CD4-positive, alpha-beta memory T cell (primary cell): ENCODE results near the gene NFE2L2. TPM values are rescaled to one million over a fixed set of nuclear protein-coding genes. Genes with fewer than 3 reads are reported as not detected.
"Not testable (repeated sequence)": the region's sequence is repeated elsewhere in the genome, so short reads cannot be mapped to it uniquely, and the experiment has no call there.

ENCODE experiments used
- CTCF ChIA-PET: fragments of 350-600 bp; sonication (Branson Sonifier 250); formaldehyde crosslinking; loops from one replicate; lab custom pipeline; 2021; ENCODE audit warnings: inconsistent platforms; ENCODE audit not compliant: partially characterized antibody; lab: Charles Lee
- POLR2A ChIA-PET: fragments of 350-600 bp; sonication (Branson Sonifier 250); formaldehyde crosslinking; loops from one replicate; lab custom pipeline; 2021; ENCODE audit not compliant: partially characterized antibody; lab: Charles Lee
- DNase-seq, 5 donors: peaks; one replicate each; pipeline versions ENCODE4 v3.0.0 to v3.0.0-alpha.2; 2020 to 2022; ENCODE audit warnings: mixed read lengths in 1 of 5
- H3K27ac ChIP-seq: one replicate; pipeline ENCODE4 v1.7.0; 2013; ENCODE audit warnings: low read depth, low read length
- H3K27me3 ChIP-seq: 2 replicates; pipeline ENCODE4 v1.7.0; 2013; ENCODE audit warnings: mild to moderate bottlenecking, low read length, moderate library complexity; ENCODE audit not compliant: insufficient read depth
- H3K36me3 ChIP-seq: 2 replicates; pipeline ENCODE4 v1.7.0; 2013; ENCODE audit warnings: mild to moderate bottlenecking, low read length, moderate library complexity; ENCODE audit not compliant: insufficient read depth
- H3K4me1 ChIP-seq: 2 replicates; pipeline ENCODE4 v1.7.0; 2013; ENCODE audit warnings: mild to moderate bottlenecking, low read length, moderate library complexity; ENCODE audit not compliant: insufficient read depth
- H3K4me3 ChIP-seq, 2 donors: one replicate each; pipeline ENCODE4 v1.7.0; 2013; ENCODE audit warnings: low read length in 2 of 2, mild to moderate bottlenecking in 1 of 2
- H3K9me3 ChIP-seq, 2 donors: one replicate each; pipeline ENCODE4 v1.7.0; 2013; ENCODE audit warnings: low read length in 2 of 2, control low read depth in 1 of 2; ENCODE audit not compliant: control insufficient read depth in 1 of 2
- H3K27ac Mint-ChIP-seq, 7 donors: one replicate each; pipeline ENCODE4 v1.8.0; 2020 to 2021; ENCODE audit warnings: mixed read lengths in 7 of 7, mild to moderate bottlenecking in 6 of 7, inconsistent platforms in 3 of 7, moderate library complexity in 3 of 7
- H3K27me3 Mint-ChIP-seq, 2 donors: one replicate each; pipeline ENCODE4 v1.8.0; 2020 to 2021; ENCODE audit warnings: mixed read lengths in 2 of 2
- H3K36me3 Mint-ChIP-seq, 2 donors: one replicate each; pipeline ENCODE4 v1.8.0; 2020 to 2021; ENCODE audit warnings: mixed read lengths in 2 of 2, inconsistent platforms in 1 of 2, mild to moderate bottlenecking in 1 of 2
- H3K4me1 Mint-ChIP-seq, 4 donors: one replicate each; pipeline ENCODE4 v1.8.0; 2020 to 2021; ENCODE audit warnings: mixed read lengths in 4 of 4, mild to moderate bottlenecking in 1 of 4
- H3K4me3 Mint-ChIP-seq, 8 donors: one replicate each; pipeline ENCODE4 v1.8.0; 2020 to 2021; ENCODE audit warnings: mixed read lengths in 8 of 8, mild to moderate bottlenecking in 7 of 8, moderate library complexity in 6 of 8, inconsistent platforms in 3 of 8
- H3K9me3 Mint-ChIP-seq, 8 donors: one replicate each; pipeline ENCODE4 v1.8.0; 2020 to 2021; ENCODE audit warnings: mixed read lengths in 8 of 8, mild to moderate bottlenecking in 5 of 8, inconsistent platforms in 3 of 8, moderate library complexity in 1 of 8
- intact Hi-C: fragments of 100-400 bp; cut with micrococcal nuclease; formaldehyde crosslinking; loops from one replicate; pipeline ENCODE4 v1.15.1; 2023
- polyA plus RNA-seq, 2 donors: library from polyadenylated mRNA; unstranded; fragments of 300-500 nt; fragmentation: Illumina TruSeq; gene quantifications; one replicate each; pipeline ENCODE4 v1.2.3, GENCODE V29; 2021
- total RNA-seq, 2 experiments: library from RNA; stranded (reverse); gene quantifications; one replicate each; pipeline ENCODE4 v1.2.3, GENCODE V29; 2021

The NFE2L2 gene
- total and polyA plus RNA-seq, 4 experiments from 2014 or later = 39.6 to 86.9 (median 75.2) TPM

GRCh38 chr2:177271981-177272666 lies 7.6 kb upstream of the NFE2L2 start:
- Histone ChIP-seq H3K36me3 (no peaks in the 10 kb centered on the region), H3K9me3 (no peaks in the 10 kb centered on the region), H3K4me1 (no peaks in the 10 kb centered on the region), H3K27ac (no peak overlapping the region), H3K27me3 (no peaks in the 10 kb centered on the region), H3K4me3 (no peak overlapping the region)
- Mint-ChIP-seq H3K9me3 (no peaks in the 10 kb centered on the region), H3K4me3 (no peak overlapping the region), H3K27me3 (no peaks in the 10 kb centered on the region), H3K27ac (peak overlapping the region in 1 of 7 donors; percentile 4), H3K36me3 (no peaks in the 10 kb centered on the region), H3K4me1 (peaks cover 0 to 7% (median 4%) of the 10 kb centered on the region in 4 donors)
- intact Hi-C loops = no loop called here
- no peak for DNase-seq
- ChIA-PET POLR2A (interaction anchor here (1.4 to 3.2 kb wide), 2 partner anchors 8 to 45 kb away, joined by 3 to 27 read pairs; partner anchors contain the start of gene NFE2L2), CTCF (interaction anchor here (1.1 to 11.1 kb wide), 4 partner anchors 8 to 107 kb away, joined by 4 to 143 read pairs (median 8); partner anchors contain the start of gene NFE2L2)

GRCh38 chr2:177270531-177270930 lies 6.0 kb upstream of the NFE2L2 start:
- Mint-ChIP-seq H3K27me3 (no peaks in the 10 kb centered on the region), H3K4me3 (no peak overlapping the region), H3K9me3 (no peaks in the 10 kb centered on the region), H3K27ac (no peak overlapping the region), H3K36me3 (peaks cover 0 to 3% of the 10 kb centered on the region in 2 donors), H3K4me1 (peaks cover 12 to 22% (median 18%) of the 10 kb centered on the region in 4 donors)
- Histone ChIP-seq H3K36me3 (no peaks in the 10 kb centered on the region), H3K4me3 (no peak overlapping the region), H3K9me3 (no peaks in the 10 kb centered on the region), H3K27me3 (no peaks in the 10 kb centered on the region), H3K27ac (no peak overlapping the region), H3K4me1 (peaks cover 15% of the 10 kb centered on the region)
- CTCF ChIA-PET = interaction anchor here (11.1 kb wide), 1 partner anchor 24 kb away, joined by 143 read pairs; no protein-coding TSS in a partner anchor
- DNase-seq = no peak
- POLR2A ChIA-PET = no interaction called here
- intact Hi-C loops = no loop called here

- DNase-seq = no peak
- Histone ChIP-seq H3K27ac (no peak overlapping the region), H3K9me3 (no peaks in the 10 kb centered on the region), H3K4me1 (peaks cover 19% of the 10 kb centered on the region), H3K27me3 (no peaks in the 10 kb centered on the region), H3K4me3 (no peak overlapping the region), H3K36me3 (no peaks in the 10 kb centered on the region)
- Mint-ChIP-seq H3K27ac (no peak overlapping the region), H3K4me1 (peaks cover 12 to 29% (median 21%) of the 10 kb centered on the region in 4 donors), H3K36me3 (peaks cover 0 to 10% of the 10 kb centered on the region in 2 donors), H3K9me3 (no peaks in the 10 kb centered on the region), H3K27me3 (no peaks in the 10 kb centered on the region), H3K4me3 (no peak overlapping the region)
- POLR2A ChIA-PET = interaction anchor here (7.0 kb wide), 1 partner anchor 23 kb away, joined by 144 read pairs; no protein-coding TSS in a partner anchor
- intact Hi-C loops = no loop called here
- CTCF ChIA-PET = interaction anchor here (0.6 to 11.1 kb wide), 2 partner anchors 25 to 147 kb away, joined by 3 to 143 read pairs; no protein-coding TSS in a partner anchor
These were observed 4.4 kb upstream of the NFE2L2 start for GRCh38 chr2:177268901-177269300.

- CTCF ChIA-PET = interaction anchor here (0.9 to 11.1 kb wide), 4 partner anchors 10 to 104 kb away, joined by 3 to 161 read pairs (median 73); no protein-coding TSS in a partner anchor
- Mint-ChIP-seq H3K27ac (peak overlapping the region in 2 of 7 donors; percentile 31 to 47), H3K9me3 (no peaks in the 10 kb centered on the region), H3K4me1 (peaks cover 12 to 31% (median 21%) of the 10 kb centered on the region in 4 donors), H3K4me3 (no peak overlapping the region), H3K36me3 (peaks cover 0 to 11% of the 10 kb centered on the region in 2 donors), H3K27me3 (no peaks in the 10 kb centered on the region)
- Histone ChIP-seq H3K27me3 (no peaks in the 10 kb centered on the region), H3K4me1 (peaks cover 19% of the 10 kb centered on the region), H3K36me3 (no peaks in the 10 kb centered on the region), H3K27ac (no peak overlapping the region), H3K4me3 (no peak overlapping the region), H3K9me3 (no peaks in the 10 kb centered on the region)
- no peak for DNase-seq
- intact Hi-C loops = no loop called here
- POLR2A ChIA-PET = interaction anchor here (6.3 to 7.0 kb wide), 3 partner anchors 24 to 55 kb away, joined by 133 to 260 read pairs (median 144); partner anchors contain the start of gene HNRNPA3
These were observed 3.8 kb upstream of the NFE2L2 start for GRCh38 chr2:177268187-177268871.

GRCh38 chr2:177266955-177267354 lies 2.4 kb upstream of the NFE2L2 start:
- Mint-ChIP-seq H3K27ac (peak overlapping the region; percentile 22 to 99 (median 82)), H3K4me3 (peak overlapping the region in 3 of 8 donors; percentile 43 to 97 (median 43)), H3K4me1 (peaks cover 16 to 42% (median 25%) of the 10 kb centered on the region in 4 donors), H3K36me3 (peaks cover 0 to 21% of the 10 kb centered on the region in 2 donors)
- H3K36me3 ChIP-seq, H3K27me3 Mint-ChIP-seq, H3K27me3 ChIP-seq, intact Hi-C loops, H3K9me3 Mint-ChIP-seq, H3K27ac ChIP-seq, DNase-seq, H3K9me3 ChIP-seq, H3K4me3 ChIP-seq: not testable (repeated sequence)
- POLR2A ChIA-PET = interaction anchor here (5.0 to 7.0 kb wide), 5 partner anchors 25 to 102 kb away, joined by 108 to 260 read pairs (median 144); partner anchors contain the start of gene HNRNPA3
- H3K4me1 ChIP-seq = peaks cover 27% of the 10 kb centered on the region
- CTCF ChIA-PET = interaction anchor here (0.9 to 11.1 kb wide), 5 partner anchors 21 to 103 kb away, joined by 3 to 161 read pairs (median 46); no protein-coding TSS in a partner anchor

- no peaks in the 10 kb centered on the region for H3K9me3 Mint-ChIP-seq
- H3K27me3 Mint-ChIP-seq = no peaks in the 10 kb centered on the region
- no peaks in the 10 kb centered on the region for H3K27me3 ChIP-seq
- intact Hi-C loops = no loop called here
- H3K4me1 ChIP-seq = peaks cover 35% of the 10 kb centered on the region
- H3K4me3 ChIP-seq = peak overlapping the region; percentile 40 to 57
- H3K27ac ChIP-seq = peak overlapping the region; percentile 100
- H3K36me3 Mint-ChIP-seq = peaks cover 0 to 23% of the 10 kb centered on the region in 2 donors
- peak overlapping the region; percentile 99 to 100 (median 99) for H3K27ac Mint-ChIP-seq
- peaks cover 23 to 51% (median 33%) of the 10 kb centered on the region in 4 donors for H3K4me1 Mint-ChIP-seq
- H3K36me3 ChIP-seq = no peaks in the 10 kb centered on the region
- ChIA-PET CTCF (interaction anchor here (0.9 to 11.1 kb wide), 14 partner anchors 12 to 102 kb away, joined by 3 to 161 read pairs (median 24); no protein-coding TSS in a partner anchor), POLR2A (interaction anchor here (0.7 to 7.0 kb wide), 17 partner anchors 12 to 1184 kb away, joined by 3 to 260 read pairs (median 38); partner anchors contain the start of genes AGPS, HNRNPA3, PJVK and PRKRA)
- H3K4me3 Mint-ChIP-seq = peak overlapping the region; percentile 94 to 99 (median 97)
- H3K9me3 ChIP-seq = no peaks in the 10 kb centered on the region
- peak in 4 of 5 donors; percentile 32 to 50 (median 41) for DNase-seq
These were observed 1.6 kb upstream of the NFE2L2 start for GRCh38 chr2:177265824-177266817.
